OCI-LY3 (cell line): ENCODE results near the gene TNKS1BP1.

Experiments used
- CTCF ChIP-seq: fragments of 200-600, 300-600 bp; sonication (generic); IDR thresholded peaks from 2 replicates; pipeline ENCODE4 v1.5.1; 2014; ENCODE audit warnings: antibody characterized with exemption, low read length, low read depth
- EZH2phosphoT487 ChIP-seq: fragments of 200-600 bp; shearing (Covaris generic); IDR thresholded peaks from 2 replicates; pipeline ENCODE4 v1.6.1; 2018; ENCODE audit warnings: antibody characterized with exemption, mixed run types, low read depth

DNA sequence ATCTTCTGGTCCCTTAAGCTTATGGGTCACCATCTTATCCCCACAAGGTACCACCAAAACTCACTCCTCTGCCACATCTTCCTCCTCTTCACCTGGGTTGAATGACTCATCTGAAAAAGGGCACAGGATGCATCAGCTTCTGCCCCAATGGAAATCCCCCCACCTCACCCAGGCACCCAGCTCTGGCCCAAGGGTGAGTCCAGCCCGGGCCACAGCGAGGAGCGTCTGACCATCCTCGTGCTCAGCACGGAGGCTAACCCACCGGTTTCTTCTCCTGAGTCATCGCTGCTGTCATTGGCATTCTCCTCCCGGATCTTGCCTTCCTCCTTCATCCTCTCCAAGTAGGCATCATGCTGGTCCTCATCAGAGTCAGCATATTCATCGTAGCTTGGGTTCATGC is 5.3 kb upstream of the TNKS1BP1 start:
- TF ChIP-seq CTCF (no peak), EZH2phosphoT487 (no peak)
